Embryonic facial prominence (tissue), 1 donor: ENCODE data around the gene CACNB2.

Source experiments
- DNase-seq: peaks from one replicate; pipeline ENCODE4 v3.0.0-alpha.2; 2016; ENCODE audit errors: extremely low spot score

Gene CACNB2

DNA sequence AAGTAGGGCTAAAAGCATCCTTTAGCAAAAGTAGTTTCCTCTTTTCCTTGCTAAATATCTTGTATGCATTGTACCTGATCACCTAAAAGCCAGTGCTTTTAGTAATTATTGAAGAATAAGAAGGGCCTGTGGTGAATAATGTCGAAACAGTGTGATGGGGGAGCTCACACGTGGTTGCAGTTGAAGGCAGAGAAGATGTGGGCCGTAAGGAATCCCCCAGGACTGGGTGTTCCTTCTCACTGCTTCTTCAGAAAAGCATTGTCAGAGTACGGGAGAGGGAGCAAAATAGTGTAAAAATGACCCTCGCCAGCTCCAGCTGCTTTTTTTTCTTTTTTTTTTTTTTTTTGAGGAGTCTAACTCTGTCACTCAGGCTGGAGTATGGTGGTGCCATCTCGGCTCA lies 310.1 kb downstream of the CACNB2 start:
- DNase-seq: no peak

DNA sequence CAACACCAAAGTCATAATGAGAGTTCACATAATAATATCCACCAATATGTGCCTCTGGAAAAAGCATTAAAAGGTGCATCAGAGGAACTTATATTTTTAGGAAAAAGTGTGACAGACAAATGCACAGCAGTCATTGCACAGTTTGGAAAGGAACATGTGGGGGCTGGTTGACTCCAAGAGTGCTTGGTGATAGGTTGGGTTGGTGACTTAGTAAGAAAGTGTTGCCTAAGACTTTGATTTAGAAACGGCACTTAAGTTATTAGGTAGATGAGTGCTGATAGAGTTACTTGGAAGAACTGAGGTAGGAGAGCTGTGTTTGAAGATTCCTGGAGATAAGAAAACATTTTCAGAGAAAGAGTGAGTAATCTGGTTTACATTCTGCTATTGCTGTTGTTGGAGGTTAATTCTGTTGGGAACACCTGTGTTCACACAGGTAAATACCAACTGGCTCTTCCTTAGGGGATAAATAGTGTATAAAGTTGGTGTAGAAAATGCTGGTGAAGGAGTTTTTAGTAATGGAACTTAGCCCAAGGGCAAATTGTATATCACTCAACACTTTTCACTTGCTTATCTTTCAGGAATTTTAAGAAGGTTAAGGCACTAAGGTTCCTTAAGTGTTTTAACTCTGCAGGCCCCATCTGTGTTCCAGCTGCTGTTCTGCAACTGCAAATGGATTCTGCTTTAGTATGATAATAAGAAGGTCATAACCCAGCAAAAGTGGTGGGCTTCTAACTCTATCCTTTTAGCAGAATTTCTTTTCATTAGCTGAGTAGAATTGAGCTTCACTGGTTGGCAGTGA lies 315.1 kb downstream of the CACNB2 start:
- no peak for DNase-seq

DNA sequence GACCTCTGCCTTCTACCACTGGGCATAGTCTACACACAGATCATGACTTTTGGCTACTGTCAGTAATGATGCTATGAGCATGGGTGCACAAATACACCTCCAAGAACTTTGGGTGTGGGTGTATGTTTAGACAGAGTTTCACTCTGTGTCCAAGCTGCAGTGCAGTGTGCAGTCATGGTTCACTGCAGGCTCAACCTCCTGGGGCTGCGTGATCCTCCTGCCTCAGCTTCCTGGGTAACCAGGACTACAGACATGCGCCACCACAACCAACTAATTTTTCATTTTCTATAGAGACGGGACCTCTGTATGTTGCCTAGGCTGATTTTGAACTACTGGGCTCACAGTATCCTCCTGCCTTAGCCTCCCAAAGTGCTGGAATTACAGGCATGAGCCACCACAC lies 316.8 kb downstream of the CACNB2 start:
- DNase-seq: no peak

DNA sequence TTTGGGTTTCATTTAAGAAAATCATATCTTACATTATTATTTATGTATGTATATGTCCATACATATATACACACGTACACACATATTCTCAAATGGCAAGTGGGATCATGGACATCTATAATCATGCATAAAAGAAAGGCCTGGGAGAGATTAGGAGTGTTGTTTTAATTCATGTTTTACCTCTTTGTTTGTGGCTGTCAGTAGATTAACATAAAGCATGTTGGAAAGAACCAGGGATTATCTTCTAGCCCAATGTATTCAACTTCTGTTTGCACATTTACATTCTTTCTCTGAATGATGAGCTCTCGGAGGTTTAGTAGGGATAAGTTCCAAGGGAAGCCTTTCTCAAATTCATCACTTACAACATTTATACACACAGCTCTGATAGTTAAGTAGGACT lies 319.8 kb downstream of the CACNB2 start:
- DNase-seq: no peak

DNA sequence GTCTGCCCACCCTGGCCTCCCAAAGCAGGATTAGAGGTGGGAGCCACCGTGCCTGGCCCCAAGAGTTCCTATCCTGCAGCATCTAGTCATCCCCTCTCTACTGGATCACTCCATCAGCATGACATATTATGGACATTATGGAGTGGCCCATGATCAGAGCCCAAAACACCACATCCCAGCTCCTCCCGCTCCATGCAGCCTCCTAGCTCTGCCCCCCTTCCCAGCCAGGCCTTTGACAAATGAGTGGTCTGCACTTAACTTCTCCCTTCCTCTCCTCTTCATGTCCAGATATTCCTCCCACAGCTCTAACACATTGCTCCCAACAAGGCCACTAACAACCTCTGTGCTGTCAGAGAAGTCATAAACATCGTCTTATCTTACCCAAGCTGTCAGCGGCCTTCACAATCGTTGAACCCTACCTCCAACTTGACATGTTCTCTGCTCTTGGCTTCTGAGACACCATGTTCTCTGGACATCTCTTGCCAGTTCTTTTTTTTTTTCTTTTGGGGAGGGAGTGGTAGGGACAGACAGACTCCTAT lies 323.5 kb downstream of the CACNB2 start:
- no peak for DNase-seq

DNA sequence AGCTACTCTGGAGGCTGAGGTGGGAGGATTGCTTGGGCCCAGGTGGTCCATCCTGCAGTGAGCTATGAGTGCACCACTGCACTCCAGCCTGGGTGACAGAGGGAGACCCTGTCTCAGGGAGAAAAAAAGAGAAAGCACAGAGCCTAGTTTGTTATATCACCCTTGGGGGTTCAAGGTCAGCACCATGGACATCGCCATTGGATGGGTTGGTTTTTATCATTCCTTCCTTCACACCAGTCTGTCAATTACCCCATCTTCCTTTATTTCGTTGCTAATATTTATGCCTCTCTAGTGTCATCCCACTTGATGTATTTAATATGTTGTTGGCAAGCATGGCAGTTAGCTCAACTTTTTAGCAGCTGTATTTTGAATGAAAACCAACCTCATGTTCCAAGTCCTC lies 328.9 kb downstream of the CACNB2 start:
- no peak for DNase-seq

DNA sequence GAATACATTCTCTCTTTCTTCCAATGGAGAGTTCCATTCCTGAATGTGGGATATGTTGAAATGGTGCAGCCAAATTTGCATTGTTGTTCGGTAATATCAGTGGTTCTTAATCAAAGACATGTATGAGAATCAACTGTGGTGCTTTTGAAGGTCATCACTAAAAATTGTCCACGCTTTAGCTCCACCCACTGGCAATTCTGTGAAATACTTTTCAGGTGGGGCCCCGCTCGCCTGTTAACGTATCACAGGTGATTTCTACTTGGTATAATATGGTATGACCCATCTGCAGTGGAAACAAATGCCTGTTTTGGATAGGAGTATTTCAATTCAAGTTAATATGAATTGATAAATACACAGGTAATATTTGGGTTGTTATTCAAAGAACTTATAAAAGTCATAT lies 332.8 kb downstream of the CACNB2 start:
- DNase-seq: no peak

DNA sequence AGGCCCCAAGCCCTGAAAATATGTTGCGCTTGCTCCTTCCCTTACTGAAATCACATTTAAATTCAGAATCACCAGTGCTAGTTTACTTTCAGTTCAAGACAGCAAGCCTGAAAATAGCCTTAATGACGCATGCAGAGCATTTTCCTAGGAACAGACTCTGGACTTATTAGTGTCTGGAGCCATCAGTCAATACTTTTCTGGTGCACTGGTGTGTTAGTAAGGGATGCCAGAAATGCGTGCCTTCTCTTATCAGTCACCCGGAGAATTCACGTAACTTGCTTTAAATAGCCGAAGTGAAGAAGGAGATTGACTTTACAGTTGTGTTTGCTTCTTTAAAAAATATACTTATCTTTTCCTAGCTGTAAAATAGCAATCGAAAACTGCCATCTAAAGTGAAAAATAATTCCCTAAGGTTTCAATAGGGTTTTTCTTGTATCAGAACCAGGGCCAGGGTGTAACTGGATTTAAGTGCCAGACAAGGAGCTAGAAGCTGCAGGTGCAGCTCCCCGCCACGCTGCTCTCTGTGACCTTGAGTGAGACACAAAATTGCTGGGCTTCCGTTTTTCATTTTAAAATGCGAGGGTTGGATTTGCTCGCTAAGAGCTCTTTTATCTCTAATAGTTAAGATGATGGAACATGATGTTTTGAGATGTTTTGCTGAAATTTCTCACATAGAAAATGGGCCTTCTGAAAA lies 333.3 kb downstream of the CACNB2 start:
- no peak for DNase-seq

DNA sequence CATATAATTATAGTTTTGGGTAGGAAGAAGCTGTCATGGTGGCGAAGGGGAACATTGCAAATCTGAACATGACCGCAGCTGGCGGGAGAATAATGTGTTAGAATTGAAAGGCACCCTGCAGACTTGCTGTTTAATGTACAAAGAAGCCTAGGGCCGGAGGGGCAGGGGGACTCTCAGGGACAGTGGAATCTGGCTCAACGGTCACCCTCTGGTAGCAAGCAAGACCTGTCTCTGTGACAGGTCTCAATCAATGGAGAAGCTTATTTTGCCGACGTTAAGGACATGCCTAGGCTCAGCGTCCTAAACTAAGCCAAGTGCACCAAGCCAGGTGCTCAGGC lies 333.9 kb downstream of the CACNB2 start:
- DNase-seq: no peak

DNA sequence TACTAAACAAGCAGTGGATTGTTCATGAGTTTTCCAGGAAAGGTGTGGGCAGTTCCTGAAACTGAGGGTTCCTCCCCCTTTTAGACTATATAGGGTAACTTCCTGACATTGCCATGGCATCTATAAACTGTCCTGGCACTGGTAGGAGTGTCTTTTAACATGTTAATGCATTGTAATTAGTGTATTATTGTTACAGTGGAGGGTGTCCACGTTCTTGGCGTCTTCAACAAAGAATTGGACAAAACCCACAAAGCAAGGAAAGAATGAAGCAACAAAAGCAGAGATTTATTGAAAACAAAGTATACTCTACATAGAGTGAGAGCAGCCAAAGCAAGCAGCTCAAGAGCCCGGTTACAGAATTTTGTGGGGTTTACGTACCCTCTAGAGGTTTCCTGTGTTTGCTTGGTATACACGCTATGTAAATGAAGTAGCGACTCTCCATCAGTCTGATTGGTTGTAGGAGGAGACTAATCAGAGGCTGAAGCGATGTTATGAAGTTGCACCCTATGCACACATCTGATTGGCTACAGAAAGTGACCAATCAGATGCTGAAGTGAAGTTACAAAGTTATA lies 335.9 kb downstream of the CACNB2 start:
- no peak for DNase-seq

DNA sequence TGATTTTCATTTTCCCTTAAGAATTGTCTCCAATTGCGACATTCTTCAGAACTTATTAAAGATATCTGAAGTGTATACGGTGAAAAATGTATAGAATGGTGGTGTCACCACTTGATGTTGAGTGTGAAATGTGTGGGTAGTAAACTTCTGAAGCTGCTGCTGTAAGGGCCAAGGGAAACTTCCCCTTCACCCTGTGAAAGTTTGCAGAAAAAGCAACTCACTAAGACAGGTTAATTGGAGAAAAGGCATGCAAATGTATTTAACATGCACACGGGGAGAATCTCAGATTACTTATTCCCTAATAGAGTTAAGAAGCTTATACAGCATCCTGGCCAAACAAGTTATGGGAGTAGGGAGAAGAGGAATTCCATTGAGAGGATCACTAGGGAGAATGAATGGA lies 338.1 kb downstream of the CACNB2 start:
- no peak for DNase-seq

DNA sequence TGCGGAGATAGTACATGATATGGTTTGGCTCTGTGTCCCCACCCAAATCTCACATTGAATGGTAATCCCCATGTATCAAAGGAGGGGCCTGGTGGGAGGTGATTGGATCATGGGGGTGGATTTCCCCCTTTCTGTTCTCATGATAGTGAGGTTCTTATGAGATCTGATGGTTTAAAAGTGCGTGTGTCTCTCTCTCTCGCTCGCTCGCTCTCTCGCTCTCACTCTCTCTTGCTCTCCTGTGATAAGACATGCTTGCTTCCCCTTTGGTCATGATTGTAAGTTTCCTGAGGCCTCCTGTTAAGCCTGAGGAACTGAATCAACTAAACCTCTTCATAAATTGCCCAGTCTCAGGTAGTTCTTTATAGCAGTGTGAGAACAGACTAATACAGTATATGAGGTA lies 339.3 kb downstream of the CACNB2 start:
- no peak for DNase-seq

DNA sequence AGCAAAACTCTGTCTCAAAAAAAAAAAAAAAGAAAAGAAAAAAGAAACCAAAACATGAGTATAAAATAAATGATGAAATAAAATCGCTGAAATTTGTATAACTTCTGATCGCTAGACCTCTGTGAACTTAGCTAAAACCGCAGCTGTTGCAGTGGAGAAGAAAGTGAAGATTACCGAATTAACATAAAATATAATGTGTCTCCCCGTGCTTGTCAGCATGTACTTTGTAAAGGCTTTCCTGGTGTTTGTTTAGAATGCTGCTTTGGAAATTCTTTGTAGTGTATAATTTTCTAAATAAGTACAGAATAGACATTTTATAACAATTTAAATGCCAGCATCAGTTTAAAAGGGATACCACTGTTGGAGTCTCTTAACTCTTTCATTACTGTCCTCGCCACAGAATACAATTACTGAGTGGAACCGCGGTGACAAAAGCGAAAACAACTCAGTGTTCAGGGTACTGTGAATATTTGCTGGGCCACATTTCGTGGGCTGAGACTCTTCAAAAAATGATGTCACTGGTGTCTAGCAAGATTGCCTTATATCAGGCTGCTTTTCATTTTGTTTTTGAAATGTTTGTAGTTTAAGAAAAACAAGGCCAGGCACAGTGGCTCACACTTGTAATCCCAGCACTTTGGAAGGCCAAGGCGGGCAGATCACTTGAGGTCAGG lies 343.4 kb downstream of the CACNB2 start:
- DNase-seq: no peak

DNA sequence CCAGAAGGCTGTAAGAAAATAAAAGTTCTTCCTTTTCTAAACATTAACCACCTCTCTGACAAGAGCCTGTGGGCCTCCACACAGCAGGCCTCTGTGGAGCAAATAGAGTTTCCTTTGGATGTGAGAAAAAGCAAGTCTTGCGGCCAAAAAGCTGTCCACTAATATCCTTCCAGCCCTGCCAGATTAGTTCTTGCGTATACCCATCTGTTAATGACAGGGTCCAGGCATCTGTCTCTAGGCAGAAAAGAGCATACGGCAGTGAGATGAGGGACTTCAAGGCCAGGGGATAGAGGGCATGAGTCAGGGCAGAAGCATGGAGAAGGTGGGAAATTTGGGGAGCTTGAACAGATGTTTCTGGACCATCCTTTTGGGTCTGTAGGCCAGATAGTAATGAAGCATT lies 346.2 kb downstream of the CACNB2 start:
- DNase-seq: no peak

DNA sequence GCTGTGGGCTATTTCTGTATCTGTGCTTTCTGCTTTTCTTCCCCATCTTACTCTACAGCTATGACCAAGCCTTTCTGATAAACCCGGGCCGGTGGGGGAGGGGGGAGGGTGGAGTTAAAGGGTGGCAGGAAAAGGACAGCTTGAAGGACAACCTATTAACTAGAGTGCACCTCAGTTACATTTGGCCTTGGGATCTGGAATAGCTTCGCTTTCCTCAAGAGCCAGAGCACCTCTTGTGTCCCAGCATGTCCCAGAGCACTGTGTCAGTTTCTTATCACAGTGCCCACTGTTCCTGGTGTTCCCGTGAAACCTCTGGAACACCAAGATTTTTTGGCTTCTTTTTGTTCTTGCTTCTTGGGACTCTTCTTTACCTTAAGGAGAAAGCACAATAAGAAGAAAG lies 350.5 kb downstream of the CACNB2 start:
- DNase-seq: no peak

DNA sequence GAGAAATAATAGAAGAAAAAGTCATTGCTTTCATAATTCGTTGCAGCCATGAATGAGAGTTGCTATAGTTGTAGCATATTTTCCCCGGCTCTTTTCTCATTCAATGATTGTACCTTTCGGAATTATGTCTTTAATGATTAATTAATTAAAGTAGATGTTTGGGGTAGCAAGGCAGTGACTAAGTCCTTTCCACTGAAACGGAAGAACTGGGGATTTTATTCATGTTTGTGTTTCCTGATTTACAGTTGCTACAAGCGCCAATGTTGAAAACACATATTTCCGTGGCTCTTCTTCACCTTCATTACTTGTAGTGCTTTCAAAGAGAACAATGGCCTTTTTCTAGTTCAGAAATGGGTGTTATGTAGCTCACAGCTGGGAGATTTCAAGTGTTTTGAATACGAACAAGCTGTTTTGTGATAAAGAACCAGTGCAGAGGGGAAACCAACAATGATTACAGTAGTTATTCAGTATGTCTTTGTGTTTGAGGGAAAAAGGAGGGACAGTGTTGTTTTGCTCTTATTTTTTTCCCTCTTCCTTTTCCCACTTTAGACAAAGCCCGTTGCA lies 357.7 kb downstream of the CACNB2 start:
- no peak for DNase-seq

DNA sequence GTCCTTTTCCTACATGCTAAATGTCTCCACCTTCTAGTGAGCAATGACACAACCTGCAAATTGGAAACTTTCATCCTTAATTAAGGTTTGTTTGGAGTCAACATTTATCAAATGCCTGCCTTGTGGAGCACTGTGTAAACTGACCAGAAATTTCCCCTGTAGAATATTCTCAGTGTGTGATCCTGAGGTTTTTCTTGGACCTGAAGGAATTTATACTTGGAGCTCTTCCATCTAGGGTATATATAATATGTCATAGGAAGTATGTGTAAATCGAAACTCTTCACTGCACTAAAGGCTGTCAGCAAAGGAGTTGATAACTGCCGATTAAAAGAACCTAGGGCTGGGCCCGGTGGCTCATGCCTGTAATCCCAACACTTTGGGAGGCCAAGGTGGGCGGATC lies 358.8 kb downstream of the CACNB2 start:
- no peak for DNase-seq

DNA sequence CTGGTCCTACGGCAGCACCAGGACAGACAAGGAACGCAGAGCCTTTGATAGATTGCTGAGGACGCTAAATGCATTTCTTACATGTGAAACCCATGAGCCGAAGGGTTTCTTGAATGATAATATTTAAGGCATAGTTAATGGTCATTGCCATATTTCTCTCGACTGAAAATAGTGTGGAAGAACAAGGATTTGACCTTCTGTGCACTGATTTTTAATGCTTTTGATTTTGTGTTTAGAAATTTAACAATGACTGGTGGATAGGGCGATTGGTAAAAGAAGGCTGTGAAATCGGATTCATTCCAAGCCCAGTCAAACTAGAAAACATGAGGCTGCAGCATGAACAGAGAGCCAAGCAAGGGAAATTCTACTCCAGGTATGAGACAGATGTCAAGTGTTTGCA lies 360.4 kb downstream of the CACNB2 start:
- no peak for DNase-seq

DNA sequence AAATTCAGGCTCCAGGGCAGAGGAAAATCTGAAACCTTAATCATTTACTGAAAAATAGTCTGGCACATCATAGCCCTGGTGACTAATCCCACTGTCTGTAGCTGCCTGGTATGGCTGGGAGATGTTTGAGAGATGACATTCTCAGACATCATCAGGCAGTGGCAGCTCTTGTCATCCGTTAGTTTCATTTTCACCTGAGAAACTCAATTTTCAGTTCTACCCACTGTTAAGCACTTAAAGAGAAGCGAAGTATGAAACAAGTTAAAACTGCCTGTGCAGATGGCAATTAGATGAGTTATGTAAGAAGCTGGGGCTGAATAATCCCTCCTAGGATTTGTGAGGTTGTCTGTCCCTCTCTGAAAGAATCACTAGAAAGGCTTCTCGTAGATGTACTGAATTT lies 361.0 kb downstream of the CACNB2 start:
- no peak for DNase-seq

DNA sequence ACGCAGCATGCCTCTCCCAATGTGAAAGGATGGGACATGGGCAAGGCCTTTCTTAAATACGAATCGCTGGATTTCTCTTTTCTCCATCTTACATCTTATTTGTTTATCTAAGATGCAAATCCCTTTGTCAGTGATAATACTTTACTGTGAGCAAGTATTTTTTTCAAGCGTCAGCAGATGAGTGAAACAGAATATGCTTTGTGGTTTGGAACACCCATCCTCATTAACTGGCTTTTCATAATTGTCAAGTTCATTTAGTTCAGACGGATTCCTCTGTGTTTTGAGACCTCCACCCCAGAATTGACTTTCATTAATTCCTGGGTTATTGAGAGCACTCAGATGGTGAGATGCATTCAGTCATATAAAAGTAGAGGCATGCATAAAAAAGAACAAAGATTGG lies 361.4 kb downstream of the CACNB2 start:
- DNase-seq: no peak

DNA sequence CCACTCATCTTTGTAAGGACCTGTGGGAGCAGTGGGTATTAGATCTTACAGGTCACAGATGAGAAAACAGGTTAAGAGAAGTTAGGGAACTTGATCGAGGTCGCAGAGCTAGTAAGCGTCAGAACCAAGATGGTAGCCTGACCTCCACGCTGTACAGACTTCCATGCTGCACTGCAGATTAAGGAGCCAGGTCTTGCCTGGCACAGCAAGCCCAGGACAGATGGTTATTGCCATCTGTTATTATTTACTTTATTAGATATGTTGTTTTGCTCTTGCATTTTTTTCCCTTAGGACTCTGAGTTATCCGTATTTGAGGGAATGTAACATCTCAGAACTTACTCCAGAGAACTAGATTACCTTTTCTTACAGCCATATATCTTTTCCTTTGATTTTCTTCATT lies 363.9 kb downstream of the CACNB2 start:
- DNase-seq: no peak

DNA sequence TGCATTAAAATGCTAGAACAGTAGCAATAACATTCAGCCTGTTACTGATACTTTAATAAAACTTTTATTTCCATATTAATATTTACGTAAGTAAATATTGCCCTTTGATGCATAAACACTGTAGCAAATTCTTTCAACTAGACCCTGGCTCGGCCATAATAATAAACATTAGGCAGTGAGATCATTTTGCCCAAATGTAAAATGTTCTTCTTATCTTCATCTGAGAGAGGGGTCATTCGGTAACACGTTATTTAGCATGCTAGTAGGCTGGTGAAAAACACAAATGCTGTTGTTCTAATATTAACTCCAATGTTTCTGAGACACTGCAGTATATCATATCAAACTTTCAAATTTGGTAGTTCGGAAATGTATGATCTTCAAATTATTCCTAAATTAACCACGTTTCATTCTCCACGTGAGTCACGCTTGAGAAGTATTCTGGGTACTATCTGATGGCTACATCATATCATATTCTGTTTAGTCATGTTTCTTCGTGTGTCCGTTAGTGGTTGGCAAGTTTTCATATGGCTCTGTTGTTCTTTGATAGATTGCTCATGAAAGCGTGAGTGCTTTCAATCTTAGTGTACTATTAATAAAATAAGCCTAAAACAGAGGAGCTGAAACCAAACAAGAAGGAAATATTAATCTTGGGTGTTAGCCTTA lies 365.4 kb downstream of the CACNB2 start:
- DNase-seq: no peak
